Mesenchymal stem cell (in vitro differentiated cells and primary cell): ENCODE measurements around the gene CRELD2.

Experiments used
- DNase-seq: peaks from one replicate; pipeline ENCODE4 v3.0.0-alpha.2; 2013
- H2AFZ ChIP-seq: one replicate; pipeline ENCODE4 v1.6.1; 2013; ENCODE audit warnings: low read depth, mild to moderate bottlenecking, control low read depth, inconsistent platforms, low read length, moderate library complexity
- H2AK5ac ChIP-seq: 2 replicates; pipeline ENCODE4 v1.6.1; 2013; ENCODE audit warnings: low read length, moderate library complexity, mild to moderate bottlenecking, inconsistent platforms; ENCODE audit not compliant: severe bottlenecking
- H2BK120ac ChIP-seq: one replicate; pipeline ENCODE4 v1.6.1; 2013; ENCODE audit warnings: low read depth, mild to moderate bottlenecking, inconsistent platforms, low read length, moderate library complexity
- H2BK12ac ChIP-seq, 2 experiments: one replicate each; pipeline ENCODE4 v1.6.1; 2013; ENCODE audit warnings: inconsistent platforms in 2 of 2, low read length in 2 of 2, mild to moderate bottlenecking in 2 of 2, moderate library complexity in 2 of 2, control low read depth in 1 of 2
- H2BK15ac ChIP-seq: one replicate; pipeline ENCODE4 v1.6.1; 2013; ENCODE audit warnings: mild to moderate bottlenecking, low read depth, inconsistent platforms; ENCODE audit not compliant: poor library complexity, severe bottlenecking
- H2BK5ac ChIP-seq: 2 replicates; pipeline ENCODE4 v1.6.1; 2013; ENCODE audit warnings: low read depth, mild to moderate bottlenecking, low read length, control low read depth, inconsistent platforms; ENCODE audit not compliant: poor library complexity, severe bottlenecking
- H3K14ac ChIP-seq, 2 experiments: one replicate each; pipeline ENCODE4 v1.6.1; 2013; ENCODE audit warnings: inconsistent platforms in 2 of 2, low read length in 2 of 2, control low read depth in 1 of 2, mild to moderate bottlenecking in 1 of 2, moderate library complexity in 1 of 2
- H3K18ac ChIP-seq, 2 experiments: one replicate each; pipeline ENCODE4 v1.6.1; 2013; ENCODE audit warnings: inconsistent platforms in 2 of 2, low read length in 2 of 2, control low read depth in 1 of 2, low read depth in 1 of 2, mild to moderate bottlenecking in 1 of 2
- H3K23ac ChIP-seq, 2 experiments: one replicate each; pipeline ENCODE4 v1.6.1; 2013; ENCODE audit warnings: inconsistent platforms in 2 of 2, low read length in 2 of 2, mild to moderate bottlenecking in 2 of 2, moderate library complexity in 2 of 2, control low read depth in 1 of 2
- H3K27ac ChIP-seq: 2 replicates; pipeline ENCODE4 v1.5.1; 2013; ENCODE audit warnings: mild to moderate bottlenecking, moderate library complexity, low read length, control low read depth, inconsistent platforms; ENCODE audit not compliant: poor library complexity, severe bottlenecking
- H3K27me3 ChIP-seq, 2 experiments: 2 replicates each; pipeline versions ENCODE4 v1.6.1 to v1.7.0; 2013; ENCODE audit warnings: low read length in 2 of 2, mild to moderate bottlenecking in 2 of 2, moderate library complexity in 2 of 2, control low read depth in 1 of 2, inconsistent platforms in 1 of 2; ENCODE audit not compliant: control insufficient read depth in 1 of 2, insufficient read depth in 1 of 2
- H3K36me3 ChIP-seq, 2 experiments: 2 replicates each; pipeline versions ENCODE4 v1.6.1 to v1.7.0; 2013; ENCODE audit warnings: low read length in 2 of 2, control low read depth in 1 of 2, inconsistent platforms in 1 of 2, low read depth in 1 of 2, mild to moderate bottlenecking in 1 of 2; ENCODE audit not compliant: insufficient read depth in 2 of 2, control insufficient read depth in 1 of 2
- H3K4ac ChIP-seq, 2 experiments: one replicate each; pipeline ENCODE4 v1.6.1; 2013; ENCODE audit warnings: inconsistent platforms in 2 of 2, low read length in 2 of 2, mild to moderate bottlenecking in 2 of 2, moderate library complexity in 2 of 2, control low read depth in 1 of 2, low read depth in 1 of 2
- H3K4me1 ChIP-seq: 2 replicates; pipeline ENCODE4 v1.6.1; 2013; ENCODE audit warnings: low read depth, low read length, control low read depth; ENCODE audit not compliant: control insufficient read depth, insufficient read depth
- H3K4me2 ChIP-seq: 2 replicates; pipeline ENCODE4 v1.6.1; 2013; ENCODE audit warnings: low read length, mild to moderate bottlenecking, inconsistent platforms; ENCODE audit not compliant: poor library complexity, severe bottlenecking
- H3K4me3 ChIP-seq, 2 experiments: 2 replicates each; pipeline versions ENCODE4 v1.5.1 to v1.7.0; 2013; ENCODE audit warnings: low read length in 2 of 2, mild to moderate bottlenecking in 2 of 2, control low read depth in 1 of 2, low read depth in 1 of 2; ENCODE audit not compliant: insufficient read depth in 1 of 2
- H3K79me1 ChIP-seq: replicated peaks from 2 replicates; pipeline ENCODE4 v1.6.1; 2013; ENCODE audit warnings: mild to moderate bottlenecking, control low read depth, low read length, inconsistent platforms; ENCODE audit not compliant: poor library complexity, severe bottlenecking
- H3K9ac ChIP-seq: 2 replicates; pipeline ENCODE4 v1.7.0; 2013; ENCODE audit warnings: mild to moderate bottlenecking, low read length, moderate library complexity
- H3K9me3 ChIP-seq: 2 replicates; pipeline ENCODE4 v1.7.0; 2013; ENCODE audit warnings: mild to moderate bottlenecking, low read length; ENCODE audit not compliant: control insufficient read depth
- H4K8ac ChIP-seq: one replicate; pipeline ENCODE4 v1.6.1; 2013; ENCODE audit warnings: inconsistent platforms, mild to moderate bottlenecking, low read length, moderate library complexity
- H4K91ac ChIP-seq: one replicate; pipeline ENCODE4 v1.6.1; 2013; ENCODE audit warnings: mild to moderate bottlenecking, low read length, inconsistent platforms
- WGBS: methylation state at CpG from one replicate; pipeline ENCODE4 v1.1.7; 2013; ENCODE audit warnings: mixed read lengths; 5-methylcytosine and 5-hydroxymethylcytosine counted together

CRELD2 gene

GRCh38 chr22:49887702-49888101 is 30.7 kb upstream of the CRELD2 start:
- no peak for DNase-seq
- H3K18ac ChIP-seq = no peak overlapping the region
- no peak overlapping the region for H3K9ac ChIP-seq
- H2BK5ac ChIP-seq = no peak overlapping the region
- 98% methylated on average over 9 of the region's 9 CpGs for WGBS
- H3K27ac ChIP-seq = no peak overlapping the region
- H3K4me3 ChIP-seq = no peak overlapping the region
- H2AK5ac ChIP-seq = no peak overlapping the region
- H3K9me3 ChIP-seq = peaks cover 8% of the 10 kb centered on the region
- no peak overlapping the region for H3K4me2 ChIP-seq
- no peak overlapping the region for H2AFZ ChIP-seq
- H3K27me3 ChIP-seq = no peaks in the 10 kb centered on the region
- no peak overlapping the region for H2BK15ac ChIP-seq
- peaks cover 61 to 82% of the 10 kb centered on the region in 2 experiments for H3K36me3 ChIP-seq
- H3K14ac ChIP-seq = no peak overlapping the region
- no peak overlapping the region for H3K23ac ChIP-seq
- no peak overlapping the region for H4K8ac ChIP-seq
- H2BK120ac ChIP-seq = no peak overlapping the region
- H4K91ac ChIP-seq = no peak overlapping the region
- H2BK12ac ChIP-seq = no peak overlapping the region
- no peak overlapping the region for H3K4ac ChIP-seq
- peaks cover 4% of the 10 kb centered on the region for H3K4me1 ChIP-seq
- peaks cover 66% of the 10 kb centered on the region for H3K79me1 ChIP-seq

GRCh38 chr22:49889071-49889470 is 29.4 kb upstream of the CRELD2 start:
- Histone ChIP-seq H3K9me3 (peaks cover 8% of the 10 kb centered on the region), H3K79me1 (peaks cover 64% of the 10 kb centered on the region), H2BK5ac (no peak overlapping the region), H2AFZ (no peak overlapping the region), H4K91ac (no peak overlapping the region), H3K36me3 (peaks cover 55 to 83% of the 10 kb centered on the region in 2 experiments), H2BK120ac (no peak overlapping the region), H3K14ac (no peak overlapping the region), H3K18ac (no peak overlapping the region), H3K27ac (no peak overlapping the region), H3K4me2 (no peak overlapping the region), H3K9ac (no peak overlapping the region), H3K4ac (no peak overlapping the region), H3K27me3 (no peaks in the 10 kb centered on the region), H4K8ac (no peak overlapping the region), H2BK15ac (no peak overlapping the region), H2BK12ac (no peak overlapping the region), H3K4me3 (no peak overlapping the region), H3K23ac (no peak overlapping the region), H2AK5ac (no peak overlapping the region), H3K4me1 (peaks cover 1% of the 10 kb centered on the region)
- WGBS = 98% methylated on average over 5 of the region's 5 CpGs
- no peak for DNase-seq

GRCh38 chr22:49892226-49892899 is 26.1 kb upstream of the CRELD2 start:
- 100% methylated on average over 4 of the region's 4 CpGs for WGBS

GRCh38 chr22:49893025-49893424 is 25.4 kb upstream of the CRELD2 start:
- Histone ChIP-seq H3K27me3 (no peaks in the 10 kb centered on the region), H3K18ac (no peak overlapping the region), H3K9me3 (peaks cover 8% of the 10 kb centered on the region), H2AFZ (no peak overlapping the region), H3K4ac (no peak overlapping the region), H2BK5ac (no peak overlapping the region), H3K79me1 (peaks cover 38% of the 10 kb centered on the region), H4K91ac (no peak overlapping the region), H2BK15ac (no peak overlapping the region), H3K4me1 (no peaks in the 10 kb centered on the region), H3K23ac (no peak overlapping the region), H3K27ac (no peak overlapping the region), H2BK120ac (no peak overlapping the region), H3K4me3 (no peak overlapping the region), H4K8ac (no peak overlapping the region), H3K4me2 (no peak overlapping the region), H3K9ac (no peak overlapping the region), H3K14ac (no peak overlapping the region), H2BK12ac (no peak overlapping the region), H2AK5ac (no peak overlapping the region), H3K36me3 (peaks cover 29 to 57% of the 10 kb centered on the region in 2 experiments)
- no peak for DNase-seq
- WGBS = 91% methylated on average over 3 of the region's 4 CpGs

More at GRCh38 chr22:49892226-49892899, 26.1 kb upstream of the CRELD2 start:
- Histone ChIP-seq H3K14ac (no peak overlapping the region), H2AFZ (no peak overlapping the region), H2BK12ac (no peak overlapping the region), H2BK5ac (no peak overlapping the region), H4K91ac (no peak overlapping the region), H3K4ac (no peak overlapping the region), H3K9ac (no peak overlapping the region), H3K36me3 (peaks cover 28 to 60% of the 10 kb centered on the region in 2 experiments), H2BK120ac (no peak overlapping the region), H3K23ac (no peak overlapping the region), H2AK5ac (no peak overlapping the region), H3K4me2 (no peak overlapping the region), H3K27ac (no peak overlapping the region), H4K8ac (peak overlapping the region; percentile 17), H3K18ac (no peak overlapping the region), H3K4me3 (no peak overlapping the region), H3K79me1 (peaks cover 43% of the 10 kb centered on the region), H3K9me3 (peaks cover 8% of the 10 kb centered on the region), H3K4me1 (peaks cover 1% of the 10 kb centered on the region), H3K27me3 (no peaks in the 10 kb centered on the region), H2BK15ac (no peak overlapping the region)
- no peak for DNase-seq
